PFSK-1 (cell line): ENCODE results near the gene KRTAP10-8.

Source experiments
- FOXP2 ChIP-seq: optimal IDR thresholded peaks from 2 replicates; pipeline ENCODE3; 2011; ENCODE audit warnings: borderline replicate concordance, control low read depth, inconsistent platforms; ENCODE audit not compliant: insufficient read depth; ENCODE audit errors: extremely low read length, extremely low read depth
- POLR2AphosphoS5 ChIP-seq: IDR thresholded peaks from 2 replicates; pipeline ENCODE4 v1.6.1; 2012; ENCODE audit warnings: low read depth, mild to moderate bottlenecking, control low read depth, low read length, moderate library complexity
- REST ChIP-seq, 2 experiments: IDR thresholded peaks; 2 replicates each; pipeline versions ENCODE4 v1.6.1 to v1.8.0; 2011 to 2012; ENCODE audit warnings: low read depth in 2 of 2, low read length in 2 of 2, control low read depth in 1 of 2, inconsistent platforms in 1 of 2, mild to moderate bottlenecking in 1 of 2, moderate library complexity in 1 of 2; ENCODE audit not compliant: insufficient read depth in 1 of 2
- SIN3A ChIP-seq: IDR thresholded peaks from 2 replicates; pipeline ENCODE4 v1.6.1; 2012; ENCODE audit warnings: mild to moderate bottlenecking, low read length, moderate library complexity, borderline replicate concordance; ENCODE audit not compliant: insufficient read depth
- TAF1 ChIP-seq: IDR thresholded peaks from 2 replicates; pipeline ENCODE4 v1.6.1; 2012; ENCODE audit warnings: low read length, control low read depth, borderline replicate concordance; ENCODE audit not compliant: insufficient read depth

- TF ChIP-seq SIN3A (no peak), POLR2AphosphoS5 (no peak), TAF1 (no peak), REST (IDR thresholded peaks at IDR 0.05; ENCODE audit: insufficient read depth in 1 of 2, low read depth in 2 of 2, low read length in 2 of 2) (no peak), FOXP2 (no peak)
These were observed 35.3 kb downstream of the KRTAP10-8 start for GRCh38 chr21:44647222-44647552.
